ENCODE measurements around the gene TMC5. TPM values are rescaled to one million over a fixed set of nuclear protein-coding genes. Genes with fewer than 3 reads are reported as not detected.

TMC5 gene
- total and polyA plus RNA-seq, 2 of the 13 experiments (the other 11 are each of a cell fraction or from before 2014, with no cell fraction given), result 0.09 to 0.41 TPM

DNA sequence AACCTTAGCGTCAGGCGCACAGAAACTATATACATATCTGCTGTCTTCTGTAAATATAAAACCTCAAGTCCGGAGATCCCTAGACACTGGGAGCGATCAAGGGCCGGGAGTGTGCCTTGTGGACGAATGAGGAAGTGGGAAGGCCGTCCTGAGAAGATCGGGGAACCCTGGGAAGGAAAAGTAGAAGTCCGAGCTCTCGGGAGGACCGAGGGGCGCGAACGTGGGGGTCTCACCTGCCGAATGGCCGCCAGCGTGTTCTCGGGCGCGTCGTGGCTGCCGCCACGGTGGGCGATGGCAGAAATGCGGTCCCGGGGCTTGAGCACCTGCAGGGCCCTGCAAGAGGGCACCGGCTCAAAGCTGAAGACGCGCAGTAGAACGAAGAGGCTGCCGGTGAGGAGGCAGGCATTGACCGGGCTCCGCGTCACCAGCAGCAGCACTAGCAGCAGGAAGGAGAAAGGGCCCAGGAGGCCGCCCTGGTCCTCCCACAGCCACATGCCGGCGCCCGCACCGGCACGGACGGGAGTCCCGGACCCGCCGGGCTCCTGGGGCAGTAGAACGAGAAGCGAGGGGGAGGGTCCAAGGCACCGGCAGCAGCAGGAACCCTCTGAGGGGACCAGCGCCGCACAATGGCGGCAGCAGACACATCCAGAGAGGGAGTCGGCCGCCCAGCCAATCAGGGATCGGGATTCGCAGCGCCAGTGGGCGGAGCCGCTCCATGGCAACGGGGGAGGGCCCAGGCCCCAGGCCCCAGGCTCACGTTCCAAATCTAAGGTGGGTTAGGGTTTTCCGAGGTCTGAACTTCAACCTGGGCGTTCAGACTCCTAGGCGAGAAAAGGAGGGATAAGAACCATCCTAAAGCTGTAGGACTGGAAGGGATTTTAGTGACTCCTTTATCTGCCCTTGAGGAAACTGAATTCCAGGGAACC lies 104.1 kb downstream of the TMC5 start, which contains the start of gene GDE1 (continued):
- TF ChIP-seq GABPA (IDR thresholded peaks at IDR 0.05; ENCODE audit: low read depth, low read length) (no peak), GABPA (CRISPR knock-in tag; IDR thresholded peaks at IDR 0.05; ENCODE audit: low read depth) (peak; percentile 34; the same call in 1 of the 2 replicates), PLRG1 (conservative IDR thresholded peaks at IDR 0.05) (no peak), NBN (conservative IDR thresholded peaks at IDR 0.05) (no peak), ATRX (CRISPR knock-in tag; IDR thresholded peaks at IDR 0.05; ENCODE audit: borderline replicate concordance) (no peak), NR2C2 (CRISPR knock-in tag; IDR thresholded peaks at IDR 0.05; ENCODE audit: borderline replicate concordance) (peak; percentile 36; the same call in 1 of the 2 replicates), NAIF1 (CRISPR knock-in tag; IDR thresholded peaks at IDR 0.05; ENCODE audit: borderline replicate concordance) (no peak), ZNF678 (CRISPR knock-in tag; IDR thresholded peaks at IDR 0.05) (peak; percentile 85), ZNF205 (CRISPR knock-in tag; IDR thresholded peaks at IDR 0.05) (no peak; the same call in 1 of the 2 replicates), NR2F1 (CRISPR knock-in tag; IDR thresholded peaks at IDR 0.05) (no peak; a peak in 1 of 4 replicates), ISL2 (CRISPR knock-in tag; IDR thresholded peaks at IDR 0.05) (peak; percentile 39), MEIS2 (CRISPR knock-in tag; IDR thresholded peaks at IDR 0.05) (peak; percentile 19; the same call in 1 of the 2 replicates), ZNF20 (CRISPR knock-in tag; IDR thresholded peaks at IDR 0.05) (no peak; the same call in 1 of the 2 replicates), ADNP (CRISPR knock-in tag; IDR thresholded peaks at IDR 0.05) (no peak), ETV6 (CRISPR knock-in tag; conservative IDR thresholded peaks at IDR 0.05) (peak; percentile 78; the same call in 1 of the 2 replicates), PAWR (CRISPR knock-in tag; IDR thresholded peaks at IDR 0.05; ENCODE audit: borderline replicate concordance) (peak; percentile 9), RAD21 (CRISPR knock-in tag; IDR thresholded peaks at IDR 0.05) (no peak), FOXJ3 (CRISPR knock-in tag; IDR thresholded peaks at IDR 0.05; ENCODE audit: borderline replicate concordance) (no peak), ZNF234 (CRISPR knock-in tag; conservative IDR thresholded peaks at IDR 0.05) (no peak; the same call in 1 of the 2 replicates), CHD4 (IDR thresholded peaks at IDR 0.05; ENCODE audit: borderline replicate concordance, low read length) (no peak; the same call in 1 of the 2 replicates), ZFAT (CRISPR knock-in tag; conservative IDR thresholded peaks at IDR 0.05) (no peak), ZKSCAN8 (CRISPR knock-in tag; IDR thresholded peaks at IDR 0.05; ENCODE audit: borderline replicate concordance) (no peak), HNRNPK (IDR thresholded peaks at IDR 0.05; ENCODE audit: low read depth, low read length, poor library complexity, severe bottlenecking) (no peak)
- TF ChIP-seq, protein P1, sequence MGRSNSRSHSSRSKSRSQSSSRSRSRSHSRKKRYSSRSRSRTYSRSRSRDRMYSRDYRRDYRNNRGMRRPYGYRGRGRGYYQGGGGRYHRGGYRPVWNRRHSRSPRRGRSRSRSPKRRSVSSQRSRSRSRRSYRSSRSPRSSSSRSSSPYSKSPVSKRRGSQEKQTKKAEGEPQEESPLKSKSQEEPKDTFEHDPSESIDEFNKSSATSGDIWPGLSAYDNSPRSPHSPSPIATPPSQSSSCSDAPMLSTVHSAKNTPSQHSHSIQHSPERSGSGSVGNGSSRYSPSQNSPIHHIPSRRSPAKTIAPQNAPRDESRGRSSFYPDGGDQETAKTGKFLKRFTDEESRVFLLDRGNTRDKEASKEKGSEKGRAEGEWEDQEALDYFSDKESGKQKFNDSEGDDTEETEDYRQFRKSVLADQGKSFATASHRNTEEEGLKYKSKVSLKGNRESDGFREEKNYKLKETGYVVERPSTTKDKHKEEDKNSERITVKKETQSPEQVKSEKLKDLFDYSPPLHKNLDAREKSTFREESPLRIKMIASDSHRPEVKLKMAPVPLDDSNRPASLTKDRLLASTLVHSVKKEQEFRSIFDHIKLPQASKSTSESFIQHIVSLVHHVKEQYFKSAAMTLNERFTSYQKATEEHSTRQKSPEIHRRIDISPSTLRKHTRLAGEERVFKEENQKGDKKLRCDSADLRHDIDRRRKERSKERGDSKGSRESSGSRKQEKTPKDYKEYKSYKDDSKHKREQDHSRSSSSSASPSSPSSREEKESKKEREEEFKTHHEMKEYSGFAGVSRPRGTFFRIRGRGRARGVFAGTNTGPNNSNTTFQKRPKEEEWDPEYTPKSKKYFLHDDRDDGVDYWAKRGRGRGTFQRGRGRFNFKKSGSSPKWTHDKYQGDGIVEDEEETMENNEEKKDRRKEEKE (IDR thresholded peaks at IDR 0.05), result no peak
- TF ChIP-seq, protein P2, sequence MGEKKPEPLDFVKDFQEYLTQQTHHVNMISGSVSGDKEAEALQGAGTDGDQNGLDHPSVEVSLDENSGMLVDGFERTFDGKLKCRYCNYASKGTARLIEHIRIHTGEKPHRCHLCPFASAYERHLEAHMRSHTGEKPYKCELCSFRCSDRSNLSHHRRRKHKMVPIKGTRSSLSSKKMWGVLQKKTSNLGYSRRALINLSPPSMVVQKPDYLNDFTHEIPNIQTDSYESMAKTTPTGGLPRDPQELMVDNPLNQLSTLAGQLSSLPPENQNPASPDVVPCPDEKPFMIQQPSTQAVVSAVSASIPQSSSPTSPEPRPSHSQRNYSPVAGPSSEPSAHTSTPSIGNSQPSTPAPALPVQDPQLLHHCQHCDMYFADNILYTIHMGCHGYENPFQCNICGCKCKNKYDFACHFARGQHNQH (CRISPR knock-in tag; IDR thresholded peaks at IDR 0.05), result no peak; the same call in 1 of the 2 replicates
- TF ChIP-seq, protein P3, sequence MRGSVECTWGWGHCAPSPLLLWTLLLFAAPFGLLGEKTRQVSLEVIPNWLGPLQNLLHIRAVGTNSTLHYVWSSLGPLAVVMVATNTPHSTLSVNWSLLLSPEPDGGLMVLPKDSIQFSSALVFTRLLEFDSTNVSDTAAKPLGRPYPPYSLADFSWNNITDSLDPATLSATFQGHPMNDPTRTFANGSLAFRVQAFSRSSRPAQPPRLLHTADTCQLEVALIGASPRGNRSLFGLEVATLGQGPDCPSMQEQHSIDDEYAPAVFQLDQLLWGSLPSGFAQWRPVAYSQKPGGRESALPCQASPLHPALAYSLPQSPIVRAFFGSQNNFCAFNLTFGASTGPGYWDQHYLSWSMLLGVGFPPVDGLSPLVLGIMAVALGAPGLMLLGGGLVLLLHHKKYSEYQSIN (CRISPR knock-in tag; IDR thresholded peaks at IDR 0.05; ENCODE audit: borderline replicate concordance), result no peak
